Testis (tissue), 2 donors: ENCODE data around the gene MAEA.

Source experiments
- POLR2A ChIP-seq: fragments of 450-650 bp; IDR thresholded peaks from one replicate; pipeline ENCODE4 v1.6.1; 2017; ENCODE audit warnings: antibody characterized with exemption, mild to moderate bottlenecking, moderate library complexity
- TF ChIP-seq, protein P1 (sequence below), 3 experiments: fragments of 450-650 bp in 2 of 3; fragments of 200-600 bp in 1 of 3; sonication (generic) in 1 of 3; IDR thresholded peaks; one replicate each; pipeline ENCODE4 v1.5.1; 2016 to 2019; ENCODE audit warnings: antibody characterized with exemption in 3 of 3, mild to moderate bottlenecking in 2 of 3, moderate library complexity in 1 of 3

GRCh38 chr4:1240721-1241465 lies 48.8 kb upstream of the MAEA start:
- TF ChIP-seq, protein P1, sequence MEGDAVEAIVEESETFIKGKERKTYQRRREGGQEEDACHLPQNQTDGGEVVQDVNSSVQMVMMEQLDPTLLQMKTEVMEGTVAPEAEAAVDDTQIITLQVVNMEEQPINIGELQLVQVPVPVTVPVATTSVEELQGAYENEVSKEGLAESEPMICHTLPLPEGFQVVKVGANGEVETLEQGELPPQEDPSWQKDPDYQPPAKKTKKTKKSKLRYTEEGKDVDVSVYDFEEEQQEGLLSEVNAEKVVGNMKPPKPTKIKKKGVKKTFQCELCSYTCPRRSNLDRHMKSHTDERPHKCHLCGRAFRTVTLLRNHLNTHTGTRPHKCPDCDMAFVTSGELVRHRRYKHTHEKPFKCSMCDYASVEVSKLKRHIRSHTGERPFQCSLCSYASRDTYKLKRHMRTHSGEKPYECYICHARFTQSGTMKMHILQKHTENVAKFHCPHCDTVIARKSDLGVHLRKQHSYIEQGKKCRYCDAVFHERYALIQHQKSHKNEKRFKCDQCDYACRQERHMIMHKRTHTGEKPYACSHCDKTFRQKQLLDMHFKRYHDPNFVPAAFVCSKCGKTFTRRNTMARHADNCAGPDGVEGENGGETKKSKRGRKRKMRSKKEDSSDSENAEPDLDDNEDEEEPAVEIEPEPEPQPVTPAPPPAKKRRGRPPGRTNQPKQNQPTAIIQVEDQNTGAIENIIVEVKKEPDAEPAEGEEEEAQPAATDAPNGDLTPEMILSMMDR (IDR thresholded peaks at IDR 0.05) = no peak
- no peak for TF ChIP-seq POLR2A
